ENCODE data around the gene CAP1.

GRCh38 chr1:40034869-40035268, 5.7 kb upstream of the CAP1 start:
- TF ChIP-seq EP300 (IDR thresholded peaks at IDR 0.05) (no peak), CTCF (IDR thresholded peaks at IDR 0.05) (no peak)

Measured in esophagus muscularis mucosa (tissue), 3 donors.